ENCODE results near the gene MRFAP1L1. TPM values are rescaled to one million over a fixed set of nuclear protein-coding genes. Genes with fewer than 3 reads are reported as not detected.

MRFAP1L1 gene
- polyA plus RNA-seq, 1 donor from 2014 or later: 438 TPM

GRCh38 chr4:6672131-6672530, 37.5 kb downstream of the MRFAP1L1 start:
- Histone ChIP-seq H3K4me3 (ENCODE audit: low read length) (no peak overlapping the region), H3K9me3 (ENCODE audit: low read length) (no peaks in the 10 kb centered on the region), H3K27ac (ENCODE audit: low read length) (no peak overlapping the region), H3K9me2 (ENCODE audit: insufficient read depth, low read length) (no peaks in the 10 kb centered on the region), H3K4me2 (ENCODE audit: low read length) (no peak overlapping the region), H2AFZ (ENCODE audit: low read depth, low read length) (no peak overlapping the region), H3K36me3 (ENCODE audit: insufficient read depth, low read length) (no peaks in the 10 kb centered on the region), H3F3A (ENCODE audit: insufficient read depth, low read length, poor library complexity, severe bottlenecking) (no peaks in the 10 kb centered on the region), H3K27me3 (ENCODE audit: insufficient read depth, low read depth, low read length) (no peaks in the 10 kb centered on the region), H4K20me1 (ENCODE audit: insufficient read depth) (no peaks in the 10 kb centered on the region), H3K79me2 (replicated peaks; ENCODE audit: insufficient read depth, low read length) (peaks cover 8% of the 10 kb centered on the region), H3K9ac (ENCODE audit: low read length) (no peak overlapping the region)
- TF ChIP-seq TAF1 (IDR thresholded peaks at IDR 0.05; ENCODE audit: low read depth) (no peak), REST (IDR thresholded peaks at IDR 0.05; ENCODE audit: borderline replicate concordance) (no peak), SMC3 (conservative IDR thresholded peaks at IDR 0.05; ENCODE audit: poor library complexity) (no peak)

- Histone ChIP-seq H3K27me3 (ENCODE audit: insufficient read depth, low read depth, low read length) (no peaks in the 10 kb centered on the region), H3K27ac (ENCODE audit: low read length) (no peak overlapping the region), H3K4me2 (ENCODE audit: low read length) (no peak overlapping the region), H2AFZ (ENCODE audit: low read depth, low read length) (no peak overlapping the region), H3K36me3 (ENCODE audit: insufficient read depth, low read length) (no peaks in the 10 kb centered on the region), H3K9ac (ENCODE audit: low read length) (no peak overlapping the region), H3K9me3 (ENCODE audit: low read length) (no peaks in the 10 kb centered on the region), H4K20me1 (ENCODE audit: insufficient read depth) (no peaks in the 10 kb centered on the region), H3F3A (ENCODE audit: insufficient read depth, low read length, poor library complexity, severe bottlenecking) (no peaks in the 10 kb centered on the region), H3K79me2 (replicated peaks; ENCODE audit: insufficient read depth, low read length) (peaks cover 8% of the 10 kb centered on the region), H3K4me3 (ENCODE audit: low read length) (no peak overlapping the region), H3K9me2 (ENCODE audit: insufficient read depth, low read length) (no peaks in the 10 kb centered on the region)
- TF ChIP-seq EZH2 (IDR thresholded peaks at IDR 0.05; ENCODE audit: borderline replicate concordance, insufficient read depth, low read length, poor library complexity, severe bottlenecking) (no peak), POLR2AphosphoS5 (IDR thresholded peaks at IDR 0.05) (no peak), REST (IDR thresholded peaks at IDR 0.05; ENCODE audit: borderline replicate concordance) (no peak), SMC3 (conservative IDR thresholded peaks at IDR 0.05; ENCODE audit: poor library complexity) (no peak), RAD21 (conservative IDR thresholded peaks at IDR 0.05) (no peak), CTCF (IDR thresholded peaks at IDR 0.05; ENCODE audit: poor library complexity, severe bottlenecking) (no peak), TAF1 (IDR thresholded peaks at IDR 0.05; ENCODE audit: low read depth) (no peak), MXI1 (conservative IDR thresholded peaks at IDR 0.05; ENCODE audit: poor library complexity, severe bottlenecking) (no peak), EP300 (conservative IDR thresholded peaks at IDR 0.05; ENCODE audit: poor library complexity, severe bottlenecking) (no peak)
Measured at GRCh38 chr4:6671648-6672047, 38.0 kb downstream of the MRFAP1L1 start.
